HG03025 (cell line): ENCODE results near the gene GPBP1.
"Not testable (repeated sequence)": the region's sequence is repeated elsewhere in the genome, so short reads cannot be mapped to it uniquely, and the experiment has no call there.

Source experiments
- ATAC-seq: cut with Tn5 transposase; IDR thresholded peaks from one replicate; pipeline ENCODE4 v1.9.1; 2021; ENCODE audit warnings: mild to moderate bottlenecking, moderate library complexity; ENCODE audit not compliant: unreplicated experiment, low FRiP score

Gene GPBP1

DNA sequence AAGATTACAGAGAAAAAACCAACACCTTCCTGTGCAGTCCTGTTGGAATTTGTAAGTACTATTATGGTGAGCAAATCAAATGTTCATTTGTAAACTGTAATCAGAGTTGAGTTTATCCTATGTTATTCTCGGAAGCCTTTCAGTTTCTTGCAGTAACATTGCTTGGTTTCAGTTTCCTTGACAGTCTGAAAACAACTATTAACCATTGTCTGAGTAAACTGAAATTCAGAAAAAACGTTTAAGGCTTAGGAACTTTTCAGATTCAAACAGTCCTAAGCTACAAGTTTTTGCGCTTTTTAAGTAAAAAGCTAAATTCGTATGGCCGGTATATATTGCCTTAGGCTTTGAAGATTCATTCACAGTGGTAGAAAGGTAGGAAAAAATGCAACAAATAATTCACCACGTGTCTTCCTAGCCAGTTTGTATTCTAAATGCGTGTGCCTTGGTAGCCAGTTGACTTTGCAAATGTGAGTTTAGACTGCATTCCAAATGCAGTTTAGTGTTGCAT lies 2.5 kb downstream of the GPBP1 start:
- ATAC-seq = no peak

- no peak for ATAC-seq
These were observed 3.8 kb downstream of the GPBP1 start for GRCh38 chr5:57177479-57178156.

GRCh38 chr5:57178238-57178637 lies 4.4 kb downstream of the GPBP1 start:
- not testable (repeated sequence) for ATAC-seq

DNA sequence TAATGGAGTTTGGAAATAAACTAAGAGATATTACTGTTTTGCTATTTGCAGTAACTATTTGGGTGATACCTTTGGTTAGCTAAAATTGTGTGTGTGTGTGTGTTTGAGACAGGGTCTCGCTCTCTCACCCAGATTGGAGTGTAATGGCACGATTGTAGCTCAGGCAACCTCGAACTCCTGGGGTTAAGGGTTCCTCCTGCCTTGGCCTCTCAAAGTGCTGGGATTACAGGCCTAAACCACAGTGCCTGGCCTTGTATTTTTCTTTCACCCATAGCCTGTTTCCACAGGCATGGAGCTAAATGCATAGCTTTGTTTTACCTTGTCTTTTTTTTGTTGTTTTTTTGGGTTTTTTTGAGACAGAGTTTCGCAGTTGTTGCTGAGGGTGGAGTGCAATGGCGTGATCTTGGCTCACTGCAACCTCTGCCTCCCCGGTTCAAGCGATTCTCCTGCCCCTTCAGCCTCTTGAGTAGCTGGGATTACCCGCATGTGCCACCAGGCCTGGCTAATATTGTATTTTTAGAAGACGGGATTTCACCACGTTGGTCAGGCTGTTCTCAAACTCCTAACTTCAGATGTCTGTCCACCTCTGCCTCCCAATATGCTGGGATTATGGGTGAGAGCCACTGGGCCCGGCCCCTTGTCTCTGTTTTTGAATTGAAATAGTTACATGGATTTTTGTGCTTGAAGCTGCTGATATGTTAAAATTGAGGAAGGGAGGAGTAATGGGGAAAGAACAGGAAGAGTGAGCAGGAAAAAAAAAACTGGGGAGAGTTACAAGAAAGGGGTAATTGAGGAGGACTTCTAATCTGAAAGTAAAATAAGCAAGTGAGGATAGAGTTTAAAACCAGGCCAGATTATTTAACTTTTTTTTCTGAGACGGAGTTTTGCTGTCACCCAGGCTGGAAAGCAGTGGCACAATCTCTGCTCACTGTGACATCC lies 5.7 kb downstream of the GPBP1 start:
- ATAC-seq = no peak

DNA sequence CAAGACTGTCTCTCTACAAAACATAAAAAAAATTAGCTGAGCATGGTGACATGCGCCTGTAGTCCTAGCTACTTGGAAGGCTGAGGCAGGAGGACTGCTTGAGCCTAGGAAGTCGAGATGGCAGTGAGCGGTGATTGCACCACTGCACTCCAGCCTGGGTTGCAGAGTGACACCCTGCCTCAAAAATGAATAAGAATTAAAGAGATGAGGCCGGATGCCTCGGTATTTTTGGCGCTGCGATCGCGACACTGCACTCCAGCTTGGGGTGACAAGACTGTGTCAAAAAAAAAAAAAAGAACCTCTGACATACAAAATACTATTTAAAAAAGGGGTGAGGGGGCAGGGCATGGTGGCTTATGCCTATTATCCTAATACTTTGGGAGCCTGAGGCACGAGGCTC lies 7.3 kb downstream of the GPBP1 start:
- ATAC-seq = no peak

GRCh38 chr5:57184322-57184721 lies 10.5 kb downstream of the GPBP1 start:
- no peak for ATAC-seq

GRCh38 chr5:57185313-57185712 lies 11.5 kb downstream of the GPBP1 start:
- ATAC-seq = no peak

DNA sequence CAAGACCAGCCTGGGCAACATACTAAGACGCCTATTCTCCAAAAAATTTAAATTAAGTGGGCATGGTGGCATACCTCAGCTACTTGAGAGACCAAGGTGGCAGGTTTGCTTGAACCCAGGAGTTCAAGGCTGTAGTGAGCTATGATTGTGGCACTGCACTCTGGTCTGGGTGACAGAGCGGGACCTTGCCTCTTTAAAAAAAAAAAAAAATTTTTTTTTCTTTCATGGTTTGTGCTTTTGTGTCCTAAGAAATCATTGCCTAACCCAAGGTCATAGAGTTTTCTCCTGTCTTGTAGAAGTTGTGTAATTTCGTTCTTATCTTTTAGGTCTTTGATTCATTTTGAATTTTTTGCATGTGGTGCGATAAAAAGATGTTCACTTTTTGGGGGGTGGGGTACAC lies 12.3 kb downstream of the GPBP1 start:
- no peak for ATAC-seq

DNA sequence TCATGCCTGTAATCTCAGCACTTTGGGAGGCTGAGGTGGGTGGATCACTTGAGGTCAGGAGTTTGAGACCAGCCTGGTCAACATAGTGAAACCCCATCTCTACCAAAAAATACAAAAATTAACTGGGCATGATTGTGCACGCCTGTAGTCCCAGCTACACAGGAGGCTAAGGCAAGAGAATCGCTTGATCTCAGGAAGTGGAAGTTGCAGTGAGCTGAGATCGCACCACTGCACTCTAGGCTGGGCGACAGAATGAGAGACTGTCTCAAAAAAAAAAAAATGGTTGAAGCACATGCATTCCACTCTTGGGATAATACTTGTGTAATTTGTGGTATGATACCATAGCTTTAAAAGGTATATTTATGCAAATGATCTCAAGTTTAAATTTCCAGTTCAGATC lies 14.1 kb downstream of the GPBP1 start:
- ATAC-seq = not testable (repeated sequence)

- no peak for ATAC-seq
These were observed 15.7 kb downstream of the GPBP1 start for GRCh38 chr5:57189515-57189914.

DNA sequence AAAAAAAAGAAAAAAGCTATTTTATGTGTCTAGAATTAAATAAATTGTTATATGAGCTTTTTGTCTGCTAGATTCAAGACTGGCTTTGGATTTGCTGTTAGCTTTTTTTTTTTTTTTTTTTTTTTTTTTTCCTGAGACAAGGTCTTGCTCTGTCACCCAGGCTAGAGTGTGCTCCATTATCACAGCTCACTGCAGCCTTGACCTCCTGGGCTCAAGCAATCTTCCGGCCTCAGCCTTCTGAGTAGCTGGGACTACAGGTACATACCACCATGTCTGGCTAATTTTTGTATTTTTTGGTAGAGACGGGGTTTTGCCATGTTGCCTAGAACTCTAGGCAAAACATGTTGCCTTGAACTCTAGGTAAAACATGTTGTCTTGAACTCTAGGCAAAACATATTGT lies 16.7 kb downstream of the GPBP1 start:
- no peak for ATAC-seq

DNA sequence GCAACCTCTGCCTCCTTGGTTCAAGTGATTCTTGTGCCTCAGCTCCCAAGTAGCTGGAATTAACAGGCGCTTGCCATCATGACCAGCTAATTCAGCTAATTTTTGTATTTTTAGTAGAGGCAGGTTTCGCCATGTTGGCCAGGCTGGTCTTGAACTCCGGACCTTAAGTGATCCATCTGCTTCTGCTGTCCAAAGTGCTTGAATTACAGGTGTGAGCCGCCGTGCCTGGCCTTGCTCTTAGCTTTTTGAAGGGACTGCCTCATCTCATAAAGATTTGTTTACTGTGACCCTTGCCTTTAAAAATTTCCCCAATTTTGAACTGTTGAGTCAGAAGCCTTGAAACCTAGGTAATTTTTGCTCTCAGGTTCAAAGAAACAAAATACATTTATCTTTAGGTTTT lies 17.3 kb downstream of the GPBP1 start:
- ATAC-seq = no peak

DNA sequence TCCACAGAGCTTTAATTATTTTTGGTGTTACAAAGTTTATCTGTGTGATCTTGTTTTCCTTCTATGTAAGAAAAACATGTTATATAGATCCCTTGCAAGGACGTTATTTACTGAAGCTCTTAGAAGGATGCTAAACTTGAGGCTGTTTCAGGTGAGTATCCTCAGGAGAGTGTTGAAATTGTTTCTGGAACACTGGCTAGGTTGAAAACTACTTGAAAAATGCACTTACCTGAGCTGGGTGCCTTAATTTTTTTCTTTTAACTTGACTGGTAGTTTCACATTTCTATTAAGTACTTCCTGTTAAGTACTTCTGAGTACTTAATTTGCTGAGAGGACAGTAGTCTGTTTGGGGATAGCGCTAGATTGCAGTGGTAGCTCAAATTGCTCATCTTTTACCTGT lies 18.1 kb downstream of the GPBP1 start:
- ATAC-seq = no peak

DNA sequence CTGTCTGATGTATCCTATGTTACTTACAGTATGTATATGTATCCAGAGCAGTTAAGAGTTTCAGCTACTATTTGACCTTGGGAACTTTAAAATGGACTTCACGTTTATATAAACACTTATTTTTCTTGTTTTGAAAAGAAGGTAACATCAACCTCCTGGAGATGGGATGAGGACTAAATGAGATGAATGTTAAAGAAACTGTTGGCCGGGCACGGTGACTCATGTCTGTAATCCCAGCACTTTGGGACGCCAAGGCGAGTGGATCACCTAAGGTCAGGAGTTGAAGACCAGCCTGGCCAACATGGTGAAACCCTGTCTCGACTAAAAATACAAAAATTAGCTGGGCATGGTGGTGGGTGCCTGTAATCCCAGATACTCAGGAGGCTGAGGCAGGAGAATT lies 19.0 kb downstream of the GPBP1 start:
- ATAC-seq = not testable (repeated sequence)

DNA sequence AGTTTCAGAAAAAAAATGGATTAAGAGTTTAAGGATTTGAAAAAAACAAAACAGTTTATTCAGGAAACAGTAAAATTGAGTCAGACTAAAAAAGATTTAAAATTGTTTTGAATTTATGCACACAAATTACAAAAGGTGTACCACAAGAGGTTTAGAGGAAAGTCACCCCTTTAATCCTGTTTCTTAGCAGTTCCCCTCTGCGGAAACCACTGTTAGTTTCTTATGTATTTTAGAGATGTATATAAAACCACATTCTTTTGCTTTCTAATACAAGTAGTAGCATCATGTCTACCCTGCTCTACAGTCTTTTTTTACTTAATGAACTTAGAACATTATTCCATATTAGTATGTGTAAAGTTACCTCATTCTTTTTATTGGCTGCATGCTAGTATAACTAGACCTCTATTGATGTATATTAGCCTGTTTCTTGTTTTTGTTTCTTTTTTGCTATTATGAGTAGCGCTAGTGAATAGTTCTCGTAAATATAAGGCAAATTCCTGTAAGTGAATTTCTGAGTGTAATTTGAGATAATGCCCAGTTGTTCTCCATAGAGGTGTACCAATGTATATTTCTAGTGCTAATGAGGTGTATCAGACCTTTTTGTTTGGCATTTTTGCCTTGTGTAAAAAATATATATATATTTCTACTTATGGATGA lies 20.0 kb downstream of the GPBP1 start:
- ATAC-seq = no peak

- ATAC-seq = no peak
These were observed 20.8 kb downstream of the GPBP1 start for GRCh38 chr5:57194653-57195052.

DNA sequence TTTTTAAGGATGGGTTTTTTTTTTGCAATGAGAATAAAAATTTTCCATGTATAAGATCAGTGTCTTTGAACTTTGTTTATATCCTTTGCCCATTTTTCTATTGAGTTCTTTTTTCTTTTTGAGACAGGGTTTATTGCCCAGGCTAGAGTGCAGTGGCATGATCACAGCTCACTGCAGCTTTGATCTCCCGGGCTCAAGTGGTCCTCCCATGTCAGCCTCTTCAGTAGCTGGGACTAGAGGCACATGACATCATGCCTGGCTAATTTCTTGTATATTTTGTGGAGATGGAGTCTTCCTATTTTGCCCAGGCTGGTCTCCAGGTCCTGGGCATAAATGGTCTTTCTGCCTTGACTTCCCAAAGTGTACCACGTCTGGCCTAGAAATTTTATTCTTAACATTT lies 21.2 kb downstream of the GPBP1 start:
- no peak for ATAC-seq

- ATAC-seq = no peak
These were observed 26.0 kb downstream of the GPBP1 start for GRCh38 chr5:57199866-57200265.

- no peak for ATAC-seq
These were observed 29.0 kb downstream of the GPBP1 start for GRCh38 chr5:57202811-57203210.

GRCh38 chr5:57207007-57207653 lies 33.3 kb downstream of the GPBP1 start:
- no peak for ATAC-seq

- ATAC-seq = no peak
These were observed 33.8 kb downstream of the GPBP1 start for GRCh38 chr5:57207681-57208080.
